H1 (cell line): ENCODE results near the gene GPR26. TPM values are rescaled to one million over a fixed set of nuclear protein-coding genes. Genes with fewer than 3 reads are reported as not detected.

Experiments used
- CTCF ChIA-PET: fragments of 300-600 bp; sonication (Branson Sonifier 250); formaldehyde crosslinking; loops from one replicate; lab custom pipeline; 2021; ENCODE audit not compliant: partially characterized antibody; lab: Charles Lee
- POLR2A ChIA-PET: fragments of 300-600 bp; sonication (Branson Sonifier 250); formaldehyde crosslinking; loops from one replicate; lab custom pipeline; 2021; ENCODE audit warnings: inconsistent platforms; ENCODE audit not compliant: partially characterized antibody; lab: Charles Lee
- DNase-seq, 2 experiments: peaks; one replicate each; pipeline versions ENCODE4 v3.0.0 to v3.0.0-alpha.2; 2010 to 2022; ENCODE audit warnings: low spot score in 2 of 2, low read depth in 1 of 2, mixed read lengths in 1 of 2
- FAIRE-seq: peaks from 2 replicates; lab custom pipeline; 2011; peaks lifted over from hg19 to GRCh38; lab: Jason Lieb, UNC
- H2AFZ ChIP-seq: 2 replicates; pipeline ENCODE4 v1.8.1; 2012; ENCODE audit warnings: low read length, inconsistent platforms
- H2AK5ac ChIP-seq: 2 replicates; pipeline ENCODE4 v1.6.1; 2013; ENCODE audit warnings: low read depth, low read length
- H2BK120ac ChIP-seq: replicated peaks from 2 replicates; pipeline ENCODE3; 2013; ENCODE audit warnings: low read depth, low read length, inconsistent platforms
- H2BK12ac ChIP-seq: 2 replicates; pipeline ENCODE4 v1.6.1; 2013; ENCODE audit warnings: low read depth, low read length
- H2BK15ac ChIP-seq: 2 replicates; pipeline ENCODE4 v1.6.1; 2013; ENCODE audit warnings: low read length
- H2BK20ac ChIP-seq: 2 replicates; pipeline ENCODE4 v1.6.1; 2013; ENCODE audit warnings: low read length
- H2BK5ac ChIP-seq: 2 replicates; pipeline ENCODE4 v1.6.1; 2013; ENCODE audit warnings: low read depth, low read length
- H3K14ac ChIP-seq: 2 replicates; pipeline ENCODE4 v1.6.1; 2013; ENCODE audit warnings: inconsistent platforms; ENCODE audit not compliant: insufficient read length
- H3K18ac ChIP-seq: 2 replicates; pipeline ENCODE4 v1.6.1; 2013; ENCODE audit warnings: low read length; ENCODE audit errors: extremely low read depth
- H3K23ac ChIP-seq: 2 replicates; pipeline ENCODE4 v1.6.1; 2013; ENCODE audit warnings: inconsistent platforms; ENCODE audit not compliant: insufficient read length
- H3K23me2 ChIP-seq: 2 replicates; pipeline ENCODE4 v1.6.1; 2013; ENCODE audit warnings: low read depth, low read length
- H3K27ac ChIP-seq: 2 replicates; pipeline ENCODE4 v1.6.1; 2011; ENCODE audit warnings: low read depth, low read length, inconsistent platforms
- H3K27me3 ChIP-seq, 4 experiments: replicated peaks in 1 of 4; 1 replicate in 1 of 4; 2 replicates in 3 of 4; pipeline versions ENCODE4 v1.6.1 to v1.8.1; 2011 to 2013; ENCODE audit warnings: low read length in 3 of 4, mild to moderate bottlenecking in 3 of 4, inconsistent platforms in 2 of 4, mixed read lengths in 2 of 4, moderate library complexity in 1 of 4; ENCODE audit not compliant: control insufficient read depth in 3 of 4, insufficient read depth in 3 of 4; ENCODE audit errors: extremely low read depth in 1 of 4
- H3K36me3 ChIP-seq, 4 experiments: 2 replicates each; pipeline versions ENCODE4 v1.6.1 to v1.8.1; 2011 to 2013; ENCODE audit warnings: mild to moderate bottlenecking in 4 of 4, low read length in 3 of 4, moderate library complexity in 2 of 4, control low read depth in 1 of 4, inconsistent platforms in 1 of 4; ENCODE audit not compliant: insufficient read depth in 4 of 4, control insufficient read depth in 2 of 4
- H3K4ac ChIP-seq: replicated peaks from 2 replicates; pipeline ENCODE3; 2013; ENCODE audit warnings: low read length, low read depth, mixed read lengths, inconsistent platforms; ENCODE audit not compliant: insufficient read length
- H3K4me1 ChIP-seq, 4 experiments: replicated peaks in 1 of 4; 1 replicate in 1 of 4; 2 replicates in 3 of 4; pipeline versions ENCODE4 v1.6.1 to v1.8.1; 2011 to 2013; ENCODE audit warnings: low read length in 3 of 4, inconsistent platforms in 2 of 4, mixed read lengths in 1 of 4; ENCODE audit not compliant: insufficient read depth in 4 of 4, control insufficient read depth in 3 of 4
- H3K4me2 ChIP-seq, 2 experiments: 2 replicates each; pipeline versions ENCODE4 v1.6.1 to v1.8.1; 2011 to 2013; ENCODE audit warnings: low read depth in 2 of 2, low read length in 2 of 2, control low read depth in 1 of 2, inconsistent platforms in 1 of 2, mild to moderate bottlenecking in 1 of 2; ENCODE audit not compliant: insufficient read depth in 1 of 2
- H3K4me3 ChIP-seq, 4 experiments: fragments of 200-600, 300-600 bp in 1 of 4; sonication (generic), shearing (Covaris generic), sonication (Bioruptor Twin) in 1 of 4; 2 replicates each; pipeline versions ENCODE4 v1.5.1 to v1.8.1; 2011 to 2016; ENCODE audit warnings: low read length in 4 of 4, low read depth in 3 of 4, control low read depth in 2 of 4, inconsistent platforms in 2 of 4, mild to moderate bottlenecking in 2 of 4, mixed read lengths in 1 of 4, moderate library complexity in 1 of 4; ENCODE audit not compliant: insufficient read depth in 2 of 4; ENCODE audit errors: extremely low read depth in 1 of 4
- H3K56ac ChIP-seq: replicated peaks from 2 replicates; pipeline ENCODE3; 2013; ENCODE audit warnings: low read depth, mild to moderate bottlenecking, mixed read lengths, low read length, inconsistent platforms; ENCODE audit not compliant: insufficient read length
- H3K79me1 ChIP-seq: 2 replicates; pipeline ENCODE4 v1.6.1; 2013; ENCODE audit warnings: low read depth, low read length, control low read depth
- H3K79me2 ChIP-seq, 2 experiments: 2 replicates each; pipeline versions ENCODE4 v1.6.1 to v1.8.1; 2012 to 2013; ENCODE audit warnings: low read length in 2 of 2, mild to moderate bottlenecking in 2 of 2, inconsistent platforms in 1 of 2; ENCODE audit not compliant: insufficient read depth in 2 of 2, control insufficient read depth in 1 of 2
- H3K9ac ChIP-seq, 4 experiments: replicated peaks in 1 of 4; 1 replicate in 1 of 4; 2 replicates in 3 of 4; pipeline versions ENCODE4 v1.6.1 to v1.8.1; 2011 to 2013; ENCODE audit warnings: low read depth in 3 of 4, low read length in 3 of 4, control low read depth in 2 of 4, mild to moderate bottlenecking in 2 of 4, moderate library complexity in 2 of 4, inconsistent platforms in 1 of 4; ENCODE audit errors: extremely low read depth in 1 of 4
- H3K9me3 ChIP-seq, 2 experiments: 2 replicates each; pipeline versions ENCODE4 v1.6.1 to v1.8.1; 2012 to 2013; ENCODE audit warnings: mild to moderate bottlenecking in 2 of 2, moderate library complexity in 2 of 2, control low read depth in 1 of 2, inconsistent platforms in 1 of 2, low read depth in 1 of 2, low read length in 1 of 2, mixed read lengths in 1 of 2; ENCODE audit not compliant: insufficient read depth in 2 of 2
- H4K20me1 ChIP-seq, 2 experiments: replicated peaks in 1 of 2; 2 replicates each; pipeline versions ENCODE3 to v1.8.1; 2011 to 2013; ENCODE audit warnings: inconsistent platforms in 2 of 2, low read length in 2 of 2, mild to moderate bottlenecking in 1 of 2; ENCODE audit not compliant: insufficient read depth in 2 of 2, control insufficient read depth in 1 of 2
- H4K5ac ChIP-seq: 2 replicates; pipeline ENCODE4 v1.6.1; 2013; ENCODE audit warnings: low read length, low read depth, mixed read lengths, inconsistent platforms; ENCODE audit not compliant: insufficient read length
- H4K8ac ChIP-seq: 2 replicates; pipeline ENCODE4 v1.8.0; 2013; ENCODE audit warnings: mild to moderate bottlenecking, moderate library complexity, low read length, inconsistent platforms; ENCODE audit not compliant: insufficient read depth; ENCODE audit errors: extremely low read depth
- H4K91ac ChIP-seq: replicated peaks from 2 replicates; pipeline ENCODE3; 2013; ENCODE audit warnings: low read length, mixed read lengths, inconsistent platforms; ENCODE audit not compliant: insufficient read length
- BACH1 ChIP-seq: IDR thresholded peaks from 2 replicates; pipeline ENCODE4 v1.6.1; 2012; ENCODE audit warnings: low read length, improper control_type of control experiment
- EGR1 ChIP-seq: IDR thresholded peaks from 2 replicates; pipeline ENCODE4 v1.6.1; 2011; ENCODE audit warnings: low read depth, low read length, borderline replicate concordance
- JUN ChIP-seq: IDR thresholded peaks from 2 replicates; pipeline ENCODE4 v1.6.1; 2011; ENCODE audit warnings: low read depth, mild to moderate bottlenecking, improper control_type of control experiment, low read length
- MAX ChIP-seq: IDR thresholded peaks from 2 replicates; pipeline ENCODE4 v1.6.1; 2012; ENCODE audit warnings: inconsistent platforms
- PHF8 ChIP-seq: fragments of 200-600 bp; sonication (generic); conservative IDR thresholded peaks from 2 replicates; pipeline ENCODE4 v1.7.1; 2012; ENCODE audit warnings: low read depth, mild to moderate bottlenecking, inconsistent platforms, low read length, moderate library complexity
- POLR2AphosphoS5 ChIP-seq: IDR thresholded peaks from 2 replicates; pipeline ENCODE4 v1.6.1; 2011; ENCODE audit warnings: low read depth, low read length
- SIN3A ChIP-seq, 2 experiments: IDR thresholded peaks in 1 of 2; conservative IDR thresholded peaks in 1 of 2; 2 replicates each; pipeline ENCODE4 v1.6.1; 2011 to 2012; ENCODE audit warnings: low read length in 2 of 2, improper control_type of control experiment in 1 of 2, low read depth in 1 of 2, mild to moderate bottlenecking in 1 of 2
- SP2 ChIP-seq: IDR thresholded peaks from 2 replicates; pipeline ENCODE4 v1.6.1; 2012; ENCODE audit warnings: mild to moderate bottlenecking, low read length, inconsistent platforms
- SRF ChIP-seq: IDR thresholded peaks from 2 replicates; pipeline ENCODE4 v1.6.1; 2011; ENCODE audit warnings: mild to moderate bottlenecking, low read depth, low read length, moderate library complexity
- TAF7 ChIP-seq: optimal IDR thresholded peaks from 2 replicates; pipeline ENCODE3; 2011; ENCODE audit warnings: low read depth, mild to moderate bottlenecking, inconsistent platforms, low read length, moderate library complexity, borderline replicate concordance
- TEAD4 ChIP-seq: IDR thresholded peaks from 2 replicates; pipeline ENCODE4 v1.6.1; 2012; ENCODE audit warnings: low read depth, low read length, inconsistent platforms, mixed read lengths
- YY1 ChIP-seq: IDR thresholded peaks from 2 replicates; pipeline ENCODE4 v1.6.1; 2011; ENCODE audit warnings: low read depth, mild to moderate bottlenecking, low read length
- WGBS, 2 experiments: shearing (Covaris generic) in 1 of 2; methylation state at CpG; one replicate each; pipeline versions ENCODE4 v1.1.6 to v1.1.7; 2013 to 2015; ENCODE audit warnings: low lambda C conversion rate in 2 of 2, mixed read lengths in 2 of 2, inconsistent platforms in 1 of 2, low coverage in 1 of 2, missing lambda C conversion rate in 1 of 2; ENCODE audit not compliant: insufficient replicate concordance in 2 of 2, insufficient coverage in 1 of 2, insufficient read length in 1 of 2; ENCODE audit errors: extremely low coverage in 1 of 2, missing lambda C conversion rate in 1 of 2; 5-methylcytosine and 5-hydroxymethylcytosine counted together
- polyA plus RNA-seq, 7 experiments: library from polyadenylated mRNA; depleted of rRNA in 3 of 7; stranded (reverse) in 5 of 7; unstranded in 2 of 7; fragments of >200 nt in 5 of 7; fragments of 200-250 nt in 2 of 7; gene quantifications; 1 replicate in 5 of 7; 2 replicates in 1 of 7; 4 replicates in 1 of 7; pipeline versions ENCODE4 v1.2.1 to v1.2.3, GENCODE V29; 2011 to 2013; ENCODE audit warnings: missing spikeins in 2 of 7, mixed read lengths in 2 of 7
- total RNA-seq: library from RNA; stranded (reverse); fragmentation: NEBNext Ultra II Directional; extraction: Animal tissue kit (Norgen Biotek cat#: 25700); gene quantifications from 2 replicates; pipeline ENCODE4 v1.2.1, GENCODE V29; 2021

Gene GPR26
- total and polyA plus RNA-seq, 2 of the 8 experiments (the other 6 are each of a cell fraction or from before 2014, with no cell fraction given) = 0.09 to 0.21 TPM

- H3K4me2 ChIP-seq = no peak overlapping the region
- H3K9ac ChIP-seq = no peak overlapping the region
These were observed 16.3 kb downstream of the GPR26 start for GRCh38 chr10:123682477-123682876.

More at GRCh38 chr10:123682477-123682876, 16.3 kb downstream of the GPR26 start:
- H2BK12ac ChIP-seq = no peak overlapping the region
- H3K4ac ChIP-seq = no peak overlapping the region
- H2BK120ac ChIP-seq = no peak overlapping the region
- H4K8ac ChIP-seq = no peak overlapping the region
- ChIA-PET CTCF (interaction anchor here (0.7 to 3.8 kb wide), 8 partner anchors 13 to 267 kb away, joined by 3 to 39 read pairs (median 3); no protein-coding TSS in a partner anchor), POLR2A (no interaction called here)
- no peaks in the 10 kb centered on the region; a peak in 2 of 7 replicates for H3K27me3 ChIP-seq
- TF ChIP-seq TAF7 (no peak), TEAD4 (no peak), BACH1 (no peak), YY1 (no peak), MAX (no peak), SP2 (no peak), SIN3A (conservative IDR thresholded peaks at IDR 0.05 in 1 of 2, IDR thresholded peaks at IDR 0.05 in 1 of 2; ENCODE audit: low read depth in 1 of 2, low read length in 2 of 2) (no peak), SRF (no peak), EGR1 (no peak), PHF8 (no peak), POLR2AphosphoS5 (no peak), JUN (no peak)
- H2AK5ac ChIP-seq = no peak overlapping the region
- no peak overlapping the region for H2BK15ac ChIP-seq
- H3K4me1 ChIP-seq = no peaks in the 10 kb centered on the region
- 92% methylated on average over 2 of the region's 2 CpGs; no CpG with 5 or more reads in 1 of the 2 experiments for WGBS, 2 experiments
- no peaks in the 10 kb centered on the region for H3K79me1 ChIP-seq
- no peaks in the 10 kb centered on the region for H3K9me3 ChIP-seq
- H3K23ac ChIP-seq = no peak overlapping the region
- H3K18ac ChIP-seq = no peak overlapping the region
- no peaks in the 10 kb centered on the region; the same call in 1 of the 2 replicates for H3K23me2 ChIP-seq
- H3K4me3 ChIP-seq = no peak overlapping the region
- H2AFZ ChIP-seq = no peak overlapping the region
- H2BK5ac ChIP-seq = no peak overlapping the region
- no peak overlapping the region for H2BK20ac ChIP-seq
- no peak overlapping the region for H3K27ac ChIP-seq
- H3K79me2 ChIP-seq = no peaks in the 10 kb centered on the region
- H4K5ac ChIP-seq = no peak overlapping the region
- DNase-seq (no peak), FAIRE-seq (no peak)
- no peak overlapping the region for H3K14ac ChIP-seq
- no peak overlapping the region for H3K56ac ChIP-seq
- no peak overlapping the region for H4K91ac ChIP-seq
- H3K36me3 ChIP-seq = no peaks in the 10 kb centered on the region
- H4K20me1 ChIP-seq = no peaks in the 10 kb centered on the region
